Osteoblast (primary cell): ENCODE measurements around the gene SPTBN1. TPM values are rescaled to one million over a fixed set of nuclear protein-coding genes. Genes with fewer than 3 reads are reported as not detected.

Source experiments
- DNase-seq: peaks from one replicate; pipeline ENCODE4 v3.0.0; 2011; ENCODE audit warnings: low spot score, mixed read lengths; ENCODE audit not compliant: insufficient read length; ENCODE audit errors: missing footprints
- H2AFZ ChIP-seq: 2 replicates; pipeline ENCODE4 v1.6.0; 2011; ENCODE audit warnings: mild to moderate bottlenecking, low read length
- H3K27ac ChIP-seq: 2 replicates; pipeline ENCODE4 v1.5.1; 2011; ENCODE audit warnings: mild to moderate bottlenecking, low read depth, low read length, moderate library complexity
- H3K27me3 ChIP-seq: 2 replicates; pipeline ENCODE4 v1.6.0; 2012; ENCODE audit warnings: mild to moderate bottlenecking, control low read depth, inconsistent platforms, low read length, moderate library complexity; ENCODE audit not compliant: insufficient read depth
- H3K36me3 ChIP-seq: 2 replicates; pipeline ENCODE4 v1.5.1; 2011; ENCODE audit warnings: mild to moderate bottlenecking, low read length, control low read depth, moderate library complexity; ENCODE audit not compliant: insufficient read depth
- H3K4me1 ChIP-seq: 2 replicates; pipeline ENCODE4 v1.5.1; 2011; ENCODE audit warnings: mild to moderate bottlenecking, low read length, control low read depth, moderate library complexity; ENCODE audit not compliant: insufficient read depth
- H3K4me2 ChIP-seq: 2 replicates; pipeline ENCODE4 v1.6.0; 2011; ENCODE audit warnings: mild to moderate bottlenecking, low read length; ENCODE audit not compliant: insufficient read depth
- H3K4me3 ChIP-seq: fragments of 200-600 bp; sonication (generic); 3 replicates; pipeline ENCODE4 v1.5.1; 2012; ENCODE audit warnings: mild to moderate bottlenecking, low read length, inconsistent platforms; ENCODE audit not compliant: insufficient read depth
- H3K79me2 ChIP-seq: 2 replicates; pipeline ENCODE4 v1.6.0; 2012; ENCODE audit warnings: mild to moderate bottlenecking, low read length, control low read depth, inconsistent platforms; ENCODE audit not compliant: insufficient read depth
- H3K9me3 ChIP-seq: 2 replicates; pipeline ENCODE4 v1.5.1; 2011; ENCODE audit warnings: low read depth, low read length, control low read depth
- H4K20me1 ChIP-seq: 2 replicates; pipeline ENCODE4 v1.6.0; 2012; ENCODE audit warnings: mild to moderate bottlenecking, low read length, control low read depth; ENCODE audit not compliant: insufficient read depth
- CTCF ChIP-seq: IDR thresholded peaks from 2 replicates; pipeline ENCODE4 v1.5.1; 2011; ENCODE audit warnings: mild to moderate bottlenecking, low read depth, low read length, moderate library complexity; ENCODE audit errors: extremely low read depth
- total RNA-seq: library from RNA; depleted of rRNA; stranded (reverse); fragments of >200 nt; gene quantifications from 2 replicates; pipeline ENCODE4 v1.2.3, GENCODE V29; 2012

The SPTBN1 gene
- total RNA-seq, 1 donor, result 249 TPM

- TF ChIP-seq CTCF, result no peak
- Histone ChIP-seq H3K4me2 (no peak overlapping the region), H3K27ac (no peak overlapping the region), H3K4me1 (no peaks in the 10 kb centered on the region), H3K4me3 (no peak overlapping the region), H3K36me3 (no peaks in the 10 kb centered on the region), H3K9me3 (no peaks in the 10 kb centered on the region), H3K27me3 (no peaks in the 10 kb centered on the region), H2AFZ (no peak overlapping the region), H3K79me2 (no peaks in the 10 kb centered on the region), H4K20me1 (no peaks in the 10 kb centered on the region)
- no peak for DNase-seq
These were observed 260.2 kb downstream of the SPTBN1 start for GRCh38 chr2:54716375-54716774.

- H3K27me3 ChIP-seq, result peaks cover 8% of the 10 kb centered on the region
- no peaks in the 10 kb centered on the region for H3K36me3 ChIP-seq
- no peaks in the 10 kb centered on the region for H4K20me1 ChIP-seq
- H3K27ac ChIP-seq, result no peak overlapping the region
- DNase-seq, result no peak
- no peak for TF ChIP-seq CTCF
- H3K4me2 ChIP-seq, result no peak overlapping the region
- H3K4me3 ChIP-seq, result no peak overlapping the region
- H3K4me1 ChIP-seq, result peaks cover 17% of the 10 kb centered on the region
- no peak overlapping the region for H2AFZ ChIP-seq
- no peaks in the 10 kb centered on the region for H3K79me2 ChIP-seq
- H3K9me3 ChIP-seq, result no peaks in the 10 kb centered on the region
These were observed 264.4 kb downstream of the SPTBN1 start for GRCh38 chr2:54720563-54720962.

Other genes with a start within 250 kb of the SPTBN1 start
- gene TSPYL6, start 200.1 kb upstream of the SPTBN1 start, total RNA-seq, result not detected in 2 replicates